ENCODE data around the gene ATXN2. TPM values are rescaled to one million over a fixed set of nuclear protein-coding genes. Genes with fewer than 3 reads are reported as not detected.

Gene ATXN2
- total RNA-seq, 1 donor from 2014 or later, result 34.2 TPM

DNA sequence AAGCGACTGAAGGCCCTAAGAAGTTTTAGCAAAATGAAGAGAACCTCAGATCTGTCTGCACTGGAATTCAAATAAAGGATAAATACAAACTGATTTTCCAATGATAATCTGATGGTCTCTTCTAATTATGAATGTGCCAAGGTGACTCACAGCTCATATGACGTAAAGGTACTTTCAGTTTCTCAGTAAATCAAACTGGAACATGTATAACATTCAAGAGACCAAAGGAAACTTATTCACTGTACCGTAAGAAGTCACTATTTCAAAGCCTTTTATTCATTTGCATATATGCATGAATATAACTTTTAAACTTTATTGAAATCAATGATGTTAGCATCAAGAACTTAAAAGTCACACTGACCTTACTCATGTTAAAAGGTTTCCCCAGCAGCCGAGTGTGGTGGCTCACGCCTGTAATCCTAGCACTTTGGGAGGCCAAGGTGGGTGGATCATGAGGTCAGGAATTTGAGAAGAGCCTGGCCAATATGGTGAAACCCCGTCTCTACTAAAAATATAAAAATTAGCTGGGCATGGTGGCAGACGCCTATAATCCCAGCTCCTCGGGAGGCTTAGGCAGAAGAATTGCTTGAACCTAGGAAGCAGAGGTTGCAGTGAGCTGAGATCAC is 52.2 kb downstream of the ATXN2 start:
- Mint-ChIP-seq H3K27ac (no peak overlapping the region), H3K27me3 (ENCODE audit: insufficient read depth, low read depth) (no peaks in the 10 kb centered on the region), H3K4me3 (no peak overlapping the region), H3K4me1 (no peaks in the 10 kb centered on the region), H3K36me3 (peaks cover 32% of the 10 kb centered on the region), H3K9me3 (no peaks in the 10 kb centered on the region)
- Histone ChIP-seq H3K27me3 (no peaks in the 10 kb centered on the region), H3F3A (ENCODE audit: low read depth) (no peaks in the 10 kb centered on the region), H3K4me3 (no peak overlapping the region), H3K9ac (no peak overlapping the region), H3K4me2 (no peak overlapping the region), H4K20me1 (ENCODE audit: low read depth) (no peaks in the 10 kb centered on the region), H3K27ac (no peak overlapping the region), H3K4me1 (no peaks in the 10 kb centered on the region), H2AFZ (replicated peaks) (no peak overlapping the region), H3K79me2 (ENCODE audit: low read depth) (no peaks in the 10 kb centered on the region), H3K36me3 (no peaks in the 10 kb centered on the region), H3K9me3 (ENCODE audit: low read depth) (no peaks in the 10 kb centered on the region)
- no peak for DNase-seq (ENCODE audit: low spot score)
- TF ChIP-seq EZH2phosphoT487 (IDR thresholded peaks at IDR 0.05) (no peak), EZH2 (IDR thresholded peaks at IDR 0.05) (no peak)
- TF ChIP-seq, protein P1, sequence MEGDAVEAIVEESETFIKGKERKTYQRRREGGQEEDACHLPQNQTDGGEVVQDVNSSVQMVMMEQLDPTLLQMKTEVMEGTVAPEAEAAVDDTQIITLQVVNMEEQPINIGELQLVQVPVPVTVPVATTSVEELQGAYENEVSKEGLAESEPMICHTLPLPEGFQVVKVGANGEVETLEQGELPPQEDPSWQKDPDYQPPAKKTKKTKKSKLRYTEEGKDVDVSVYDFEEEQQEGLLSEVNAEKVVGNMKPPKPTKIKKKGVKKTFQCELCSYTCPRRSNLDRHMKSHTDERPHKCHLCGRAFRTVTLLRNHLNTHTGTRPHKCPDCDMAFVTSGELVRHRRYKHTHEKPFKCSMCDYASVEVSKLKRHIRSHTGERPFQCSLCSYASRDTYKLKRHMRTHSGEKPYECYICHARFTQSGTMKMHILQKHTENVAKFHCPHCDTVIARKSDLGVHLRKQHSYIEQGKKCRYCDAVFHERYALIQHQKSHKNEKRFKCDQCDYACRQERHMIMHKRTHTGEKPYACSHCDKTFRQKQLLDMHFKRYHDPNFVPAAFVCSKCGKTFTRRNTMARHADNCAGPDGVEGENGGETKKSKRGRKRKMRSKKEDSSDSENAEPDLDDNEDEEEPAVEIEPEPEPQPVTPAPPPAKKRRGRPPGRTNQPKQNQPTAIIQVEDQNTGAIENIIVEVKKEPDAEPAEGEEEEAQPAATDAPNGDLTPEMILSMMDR (IDR thresholded peaks at IDR 0.05), result no peak

DNA sequence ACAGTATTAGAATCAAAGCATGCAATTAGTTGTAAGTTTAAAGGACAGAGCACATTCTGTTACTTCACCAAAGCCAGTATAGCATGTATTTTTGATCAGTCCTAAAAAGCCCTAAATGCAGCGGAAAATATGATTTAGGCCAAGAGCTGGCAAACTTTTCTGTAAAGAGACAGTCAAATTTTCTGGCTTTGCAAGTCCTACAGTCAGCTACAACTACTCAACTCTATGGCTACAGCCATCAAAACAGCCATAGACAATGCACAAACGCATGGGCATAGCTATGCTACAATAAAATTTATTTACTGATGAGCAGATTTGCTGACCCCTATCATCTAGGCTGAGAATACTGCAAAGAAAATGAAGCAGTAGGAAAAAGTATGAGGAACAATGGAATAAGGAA is 52.9 kb downstream of the ATXN2 start:
- Mint-ChIP-seq H3K4me3 (no peak overlapping the region), H3K27ac (no peak overlapping the region), H3K36me3 (peaks cover 30% of the 10 kb centered on the region), H3K27me3 (ENCODE audit: insufficient read depth, low read depth) (no peaks in the 10 kb centered on the region), H3K9me3 (no peaks in the 10 kb centered on the region), H3K4me1 (no peaks in the 10 kb centered on the region)
- Histone ChIP-seq H3K27me3 (no peaks in the 10 kb centered on the region), H3K36me3 (no peaks in the 10 kb centered on the region), H3K9me3 (ENCODE audit: low read depth) (no peaks in the 10 kb centered on the region), H3K4me1 (no peaks in the 10 kb centered on the region), H4K20me1 (ENCODE audit: low read depth) (no peaks in the 10 kb centered on the region), H3K79me2 (ENCODE audit: low read depth) (no peaks in the 10 kb centered on the region), H3F3A (ENCODE audit: low read depth) (no peaks in the 10 kb centered on the region), H3K27ac (no peak overlapping the region), H3K4me3 (no peak overlapping the region), H2AFZ (replicated peaks) (no peak overlapping the region), H3K4me2 (no peak overlapping the region), H3K9ac (no peak overlapping the region)
- TF ChIP-seq, protein P1 (IDR thresholded peaks at IDR 0.05), result no peak
- TF ChIP-seq EZH2 (IDR thresholded peaks at IDR 0.05), result no peak
- no peak for TF ChIP-seq EZH2phosphoT487 (IDR thresholded peaks at IDR 0.05)
- no peak for DNase-seq (ENCODE audit: low spot score)

DNA sequence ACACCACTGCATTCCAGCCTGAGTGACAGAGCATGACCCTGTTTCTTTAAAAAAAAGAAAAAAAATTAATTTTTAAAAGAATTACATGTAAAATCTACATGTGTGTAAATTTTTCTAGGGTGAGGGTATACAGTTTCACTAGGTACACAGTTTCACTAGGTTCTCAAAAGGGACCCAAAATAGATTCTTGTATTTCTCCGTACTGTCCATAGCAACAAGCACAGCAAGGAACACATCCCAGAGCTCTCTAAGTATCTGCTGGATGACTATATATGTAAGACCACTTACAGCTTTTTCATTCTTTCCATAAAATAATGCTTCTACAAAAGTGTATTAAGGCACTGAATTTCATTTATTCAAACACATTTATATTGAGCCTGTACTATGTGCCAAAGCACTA is 55.1 kb downstream of the ATXN2 start:
- Histone ChIP-seq H3F3A (ENCODE audit: low read depth) (no peaks in the 10 kb centered on the region), H3K36me3 (no peaks in the 10 kb centered on the region), H3K9me3 (ENCODE audit: low read depth) (no peaks in the 10 kb centered on the region), H4K20me1 (ENCODE audit: low read depth) (no peaks in the 10 kb centered on the region), H3K9ac (no peak overlapping the region), H3K27me3 (no peaks in the 10 kb centered on the region), H3K4me1 (no peaks in the 10 kb centered on the region), H2AFZ (replicated peaks) (no peak overlapping the region), H3K79me2 (ENCODE audit: low read depth) (no peaks in the 10 kb centered on the region), H3K4me3 (no peak overlapping the region), H3K27ac (no peak overlapping the region), H3K4me2 (no peak overlapping the region)
- no peaks in the 10 kb centered on the region for H3K27me3 Mint-ChIP-seq (ENCODE audit: insufficient read depth, low read depth)
- DNase-seq (ENCODE audit: low spot score), result no peak
- H3K9me3 Mint-ChIP-seq, result no peaks in the 10 kb centered on the region
- no peaks in the 10 kb centered on the region for H3K4me1 Mint-ChIP-seq
- TF ChIP-seq EZH2 (IDR thresholded peaks at IDR 0.05), result no peak
- TF ChIP-seq EZH2phosphoT487 (IDR thresholded peaks at IDR 0.05), result no peak
- TF ChIP-seq, protein P1 (IDR thresholded peaks at IDR 0.05), result no peak
- H3K4me3 Mint-ChIP-seq, result no peak overlapping the region
- peaks cover 28% of the 10 kb centered on the region for H3K36me3 Mint-ChIP-seq
- H3K27ac Mint-ChIP-seq, result no peak overlapping the region

Measured in neural progenitor cell (in vitro differentiated cells).